GM11168 (cell line): Measurements from ENCODE around the gene MPC1L.

Source experiments
- in situ Hi-C: fragments of 300-500 bp; cut with MboI; formaldehyde crosslinking; loops from one replicate; pipeline ENCODE4 v1.12.0; 2022; ENCODE audit warnings: low sequenced_read_pairs; ENCODE audit not compliant: unreplicated experiment

MPC1L gene

DNA sequence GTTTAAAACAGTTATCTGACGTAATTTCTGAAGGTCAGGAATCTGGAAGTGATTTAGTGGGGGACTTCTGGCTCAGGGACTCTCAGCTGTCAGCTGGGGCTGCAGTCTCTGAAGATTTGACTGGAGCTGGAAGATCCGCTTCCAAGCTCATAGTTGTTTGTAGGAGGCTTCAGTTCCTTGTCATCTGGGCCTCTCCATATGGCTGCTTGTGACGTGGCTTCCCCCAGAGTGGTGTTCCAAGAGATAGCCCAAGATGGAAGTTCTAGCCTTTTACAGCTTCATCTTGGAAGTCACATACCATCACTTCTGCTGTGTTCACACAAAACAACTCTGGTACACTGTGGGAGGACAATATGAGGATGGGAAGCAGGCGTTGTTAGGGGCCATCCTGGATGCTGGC, 2.1 kb downstream of the MPC1L start:
- in situ Hi-C loops: no loop called here

DNA sequence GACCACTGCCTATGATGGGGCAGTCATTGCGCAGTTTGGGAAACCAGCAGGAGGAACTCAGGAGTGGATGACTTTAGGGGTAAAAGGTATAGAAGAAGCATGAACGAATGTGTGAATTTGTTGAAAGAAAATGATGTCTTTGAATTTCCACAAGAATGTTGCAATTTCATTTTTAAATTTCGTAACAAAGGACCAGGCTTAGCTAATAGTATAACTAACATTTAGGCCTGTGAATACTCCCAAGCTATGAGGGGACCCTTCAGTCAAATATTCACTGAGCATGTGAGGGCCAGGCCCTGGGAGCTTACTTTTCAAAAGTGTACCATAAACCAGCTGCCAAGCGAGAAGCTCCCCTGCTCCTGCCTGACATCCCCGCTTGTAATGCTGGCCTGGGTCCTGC, 5.3 kb downstream of the MPC1L start:
- in situ Hi-C loops: no loop called here

DNA sequence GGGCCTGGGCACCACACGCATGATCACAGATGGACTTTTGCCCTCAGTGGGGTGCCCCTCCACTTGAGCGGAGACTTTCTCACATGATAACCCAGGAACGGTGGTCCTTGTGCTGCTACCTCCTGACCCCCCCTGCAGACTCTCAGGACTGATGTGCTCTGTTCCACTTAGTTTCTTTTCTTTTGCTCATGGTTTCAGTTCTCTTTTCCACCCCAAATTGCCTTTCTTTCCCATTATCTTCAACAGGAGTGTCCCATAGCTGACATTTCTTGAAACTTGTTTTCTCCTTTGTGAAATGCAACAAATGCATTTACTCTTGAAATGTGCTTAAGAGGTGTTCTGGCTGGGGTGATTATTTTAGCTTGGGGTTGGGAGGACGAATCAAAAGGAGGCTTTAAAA, 9.0 kb downstream of the MPC1L start:
- in situ Hi-C loops: no loop called here

DNA sequence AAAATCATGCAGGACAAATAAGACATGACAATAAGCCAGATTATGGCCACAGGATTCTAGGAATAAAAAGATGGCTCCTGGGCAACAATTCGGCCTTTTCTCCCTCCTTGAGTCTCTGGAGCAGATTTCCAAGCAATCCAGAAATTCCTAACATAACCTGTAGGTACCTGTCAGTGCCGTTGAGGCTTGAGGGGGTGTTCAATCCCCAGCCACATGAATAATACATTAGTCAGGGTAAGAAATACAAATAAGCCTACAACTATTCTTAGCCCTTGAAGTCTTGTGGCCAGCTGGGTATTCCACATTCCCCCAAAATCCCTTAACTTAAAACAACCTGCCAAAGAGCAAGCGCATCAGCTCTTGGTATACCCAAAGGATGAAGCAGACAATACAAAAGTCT, 14.5 kb downstream of the MPC1L start:
- in situ Hi-C loops: no loop called here

DNA sequence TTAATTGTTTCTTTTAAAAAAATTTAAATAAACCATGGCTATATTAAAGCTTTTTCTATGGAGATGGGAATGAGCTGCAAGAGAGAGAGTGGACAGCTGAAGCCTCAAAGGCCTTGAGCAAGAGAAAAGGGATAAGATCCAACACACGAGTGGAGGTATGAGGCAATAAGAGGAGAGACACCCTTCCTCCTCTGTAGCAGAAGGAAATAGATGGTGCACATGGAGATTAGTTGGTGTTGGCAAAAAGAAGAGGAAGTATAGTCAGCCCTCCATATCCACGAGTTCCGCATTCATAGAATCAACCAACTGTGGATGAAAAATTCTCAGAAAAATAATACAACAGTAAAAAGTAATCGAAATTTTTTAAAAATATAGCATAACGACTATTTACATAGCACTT, 20.9 kb downstream of the MPC1L start:
- in situ Hi-C loops: loop anchor here (10.0 kb wide), 1 partner anchor 99 kb away; no protein-coding TSS in a partner anchor

DNA sequence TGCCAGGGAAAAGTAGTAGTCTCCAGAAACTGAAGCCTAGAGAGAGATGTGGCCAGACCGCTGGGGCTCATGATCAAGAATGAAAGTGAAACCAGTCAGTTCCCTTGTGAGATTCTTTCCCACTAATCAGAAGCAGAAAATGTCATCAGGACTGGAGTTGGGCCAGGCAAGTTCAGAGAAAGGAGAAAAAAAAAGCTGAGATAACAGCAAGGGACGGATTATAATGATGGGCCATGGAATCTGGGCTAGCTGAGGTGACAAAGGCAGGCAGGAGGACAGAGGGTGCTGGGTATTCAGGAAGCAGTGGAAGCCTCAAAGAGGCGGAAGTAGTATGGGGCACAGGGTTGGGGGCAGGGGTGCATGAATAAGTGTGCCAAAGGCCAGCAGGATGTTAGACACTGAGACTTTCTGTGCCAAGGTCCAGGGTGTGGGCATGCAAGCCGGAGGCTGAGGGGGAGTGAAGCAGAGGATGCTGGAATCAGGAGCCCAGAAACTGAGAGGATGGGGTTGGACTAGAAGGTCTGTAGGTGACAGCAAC, 21.7 kb downstream of the MPC1L start:
- in situ Hi-C loops: loop anchor here (10.0 kb wide), 1 partner anchor 100 kb away; no protein-coding TSS in a partner anchor

DNA sequence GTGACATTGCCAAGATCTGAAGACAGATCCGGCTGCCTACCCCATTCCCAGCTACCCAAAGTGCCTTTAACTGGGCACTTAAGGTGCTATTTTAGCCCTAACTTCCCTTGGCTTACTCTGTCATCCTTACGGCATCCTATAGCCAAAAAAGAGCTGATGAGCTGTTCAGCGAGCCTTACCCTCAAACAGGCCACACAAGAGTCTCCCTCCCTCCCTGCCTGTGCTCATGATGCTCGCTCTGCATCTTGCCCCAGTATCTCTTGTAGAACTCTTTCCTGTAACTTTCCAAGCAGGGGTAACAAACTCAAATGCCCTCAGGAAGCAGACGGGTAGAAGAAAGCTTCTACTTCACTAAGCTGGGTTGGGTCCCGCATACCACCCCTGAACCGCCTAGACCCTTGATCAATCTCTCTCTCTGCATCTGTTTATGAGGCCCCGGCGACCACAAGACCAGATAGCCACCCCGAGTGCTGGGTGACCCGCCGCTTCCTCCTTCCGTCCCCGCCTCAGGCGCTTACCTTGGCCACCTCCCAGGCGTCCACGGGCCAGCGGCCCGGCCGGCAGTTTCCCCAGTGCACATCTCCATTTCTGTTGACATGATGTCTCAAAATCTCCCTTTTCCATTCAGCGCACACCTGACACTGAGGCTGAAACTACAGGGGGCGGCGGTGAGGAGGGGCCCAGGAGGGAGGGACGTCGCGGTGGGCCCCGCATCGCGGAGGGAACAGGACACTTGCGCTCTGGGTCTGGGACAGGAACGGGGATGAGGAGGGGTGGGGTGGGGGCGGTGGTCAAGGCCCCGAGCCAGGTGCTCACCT, 23.5 kb downstream of the MPC1L start:
- in situ Hi-C loops: loop anchor here (10.0 kb wide), 1 partner anchor 102 kb away; no protein-coding TSS in a partner anchor

DNA sequence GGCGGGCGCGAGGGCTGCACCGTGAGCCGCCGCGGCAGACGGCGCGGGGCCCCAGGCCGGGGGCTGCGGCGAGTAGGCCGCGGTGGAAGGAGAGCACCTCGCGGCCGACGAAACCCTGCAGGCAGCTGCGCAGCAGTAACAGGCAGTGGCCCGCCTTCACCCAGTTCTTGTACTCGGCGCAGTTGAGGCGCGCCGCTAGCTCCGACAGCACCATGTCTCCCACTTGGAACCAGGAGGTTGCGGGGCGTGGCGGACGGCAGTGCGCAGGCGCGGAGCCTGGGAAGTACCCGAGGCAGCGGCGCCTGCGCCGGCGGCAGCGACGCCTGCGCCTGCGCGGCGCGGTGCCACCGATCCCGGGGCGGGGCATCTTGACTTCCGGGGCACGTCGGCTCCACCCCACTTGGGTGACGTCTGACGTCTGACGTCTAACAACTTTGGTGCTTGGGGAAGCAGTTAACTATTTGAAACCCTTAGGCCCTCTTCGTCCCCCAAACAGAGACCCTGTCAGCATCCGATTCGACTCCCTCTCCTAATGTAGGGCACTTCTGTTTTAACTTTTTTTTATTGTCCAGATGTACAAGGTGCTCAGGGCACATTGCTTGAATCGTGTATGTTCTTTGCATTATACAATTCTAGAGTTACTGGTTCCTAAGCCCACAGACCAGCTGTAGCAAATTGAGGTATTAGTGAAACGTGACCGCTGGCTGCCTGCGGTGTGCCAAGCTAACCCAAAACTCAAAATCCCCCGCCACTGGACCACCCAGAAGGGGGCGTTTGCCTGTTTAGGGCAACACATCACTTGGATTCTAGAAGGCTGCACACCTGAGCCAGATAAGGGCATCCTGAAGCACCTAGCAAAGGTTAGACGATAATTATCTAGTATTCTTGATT, 24.3 kb downstream of the MPC1L start, which contains the start of gene CXorf38:
Gene CXorf38, minus strand, starts transcription at position 255 of the 891 bp plus-strand sequence. Its CDS starts 41 bp downstream, at position 214.
- in situ Hi-C loops: loop anchor here (10.0 kb wide), 1 partner anchor 103 kb away; no protein-coding TSS in a partner anchor

DNA sequence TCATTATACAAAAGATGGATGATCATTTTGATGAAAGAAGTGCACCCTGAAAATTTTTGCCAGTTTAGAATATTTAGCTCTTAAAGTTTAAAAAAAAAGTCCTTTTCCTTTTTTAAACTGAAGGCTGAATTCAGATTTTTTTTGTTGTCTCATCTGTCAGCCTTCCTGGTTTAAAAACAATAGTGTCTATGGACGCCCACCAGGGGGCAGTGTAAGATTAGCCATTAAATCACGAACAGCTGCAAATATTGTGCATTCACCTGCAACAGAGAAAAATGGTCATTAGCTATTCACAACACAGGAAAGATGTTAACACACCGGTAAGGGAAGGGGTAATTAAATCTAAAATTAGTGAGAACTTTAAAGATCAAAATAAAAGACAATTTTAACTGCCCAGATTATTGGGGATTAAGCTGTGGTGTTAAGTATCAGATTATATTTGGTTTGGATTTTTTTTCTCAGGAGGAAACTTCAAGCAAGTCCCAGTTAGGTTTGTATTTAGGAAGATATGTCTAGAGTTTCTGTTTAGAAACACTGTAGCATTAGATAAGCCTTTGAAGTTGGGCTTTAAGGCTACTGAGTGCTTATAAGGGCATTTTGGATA, 28.5 kb downstream of the MPC1L start:
- in situ Hi-C loops: loop anchor here (25.0 kb wide), 1 partner anchor 136 kb away; no protein-coding TSS in a partner anchor

DNA sequence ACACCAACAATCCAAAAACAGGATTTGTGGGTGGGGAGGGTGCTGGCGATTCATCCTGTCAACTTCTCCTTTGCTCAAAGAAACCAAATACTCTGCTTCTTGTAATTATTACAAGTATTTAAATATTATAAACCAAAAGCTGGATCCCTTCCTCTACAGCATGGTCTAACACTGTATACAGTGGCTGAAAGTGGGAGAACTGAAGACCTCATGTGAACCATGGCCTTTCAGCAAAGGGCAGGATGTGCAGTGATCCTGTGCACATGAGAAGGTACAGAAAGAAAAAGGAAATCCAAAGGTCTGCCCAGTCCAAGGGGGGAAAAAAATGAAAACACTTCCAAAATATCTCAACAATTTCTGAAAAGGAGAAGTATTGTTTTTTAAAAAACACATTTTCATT, 29.4 kb downstream of the MPC1L start:
- in situ Hi-C loops: loop anchor here (25.0 kb wide), 1 partner anchor 135 kb away; no protein-coding TSS in a partner anchor

DNA sequence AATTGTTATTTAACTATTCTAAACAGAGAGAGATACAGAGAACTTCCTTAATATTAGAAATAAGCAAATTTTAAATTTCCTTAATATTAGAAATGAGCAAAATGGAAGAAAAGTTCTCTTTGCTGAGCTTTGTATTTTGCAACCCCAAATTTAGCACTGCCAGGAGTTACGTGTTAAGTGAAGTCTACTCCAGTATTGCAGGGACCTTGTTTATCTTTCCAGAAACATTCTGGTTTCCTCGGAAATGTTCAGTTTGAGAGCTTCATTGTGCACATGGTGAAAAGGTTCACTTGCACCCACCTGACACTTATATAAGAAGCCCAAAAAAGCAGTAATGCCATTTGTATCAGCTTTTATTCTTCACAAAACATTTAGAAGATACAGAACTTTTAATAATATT, 30.3 kb downstream of the MPC1L start:
- in situ Hi-C loops: loop anchor here (25.0 kb wide), 1 partner anchor 134 kb away; no protein-coding TSS in a partner anchor

DNA sequence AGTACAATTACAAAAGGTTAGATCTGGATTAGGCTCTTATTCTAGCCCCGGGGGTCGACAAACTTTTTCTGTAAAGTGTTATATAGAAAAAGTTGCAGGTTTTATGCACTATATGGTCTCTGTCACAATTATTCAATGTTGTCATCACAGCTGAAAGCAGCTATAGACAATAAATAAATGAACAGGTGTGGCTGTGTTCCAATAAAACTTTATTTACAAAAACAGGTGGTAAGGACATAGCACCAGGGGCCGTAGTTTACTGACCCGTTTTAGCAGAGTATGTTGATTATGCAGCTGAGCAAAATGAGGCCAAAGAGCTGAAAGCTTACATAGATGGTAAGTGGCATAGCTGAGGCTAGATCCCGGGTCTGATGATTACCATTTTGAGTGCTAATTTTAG, 37.2 kb downstream of the MPC1L start:
- in situ Hi-C loops: loop anchor here (25.0 kb wide), 1 partner anchor 127 kb away; no protein-coding TSS in a partner anchor

DNA sequence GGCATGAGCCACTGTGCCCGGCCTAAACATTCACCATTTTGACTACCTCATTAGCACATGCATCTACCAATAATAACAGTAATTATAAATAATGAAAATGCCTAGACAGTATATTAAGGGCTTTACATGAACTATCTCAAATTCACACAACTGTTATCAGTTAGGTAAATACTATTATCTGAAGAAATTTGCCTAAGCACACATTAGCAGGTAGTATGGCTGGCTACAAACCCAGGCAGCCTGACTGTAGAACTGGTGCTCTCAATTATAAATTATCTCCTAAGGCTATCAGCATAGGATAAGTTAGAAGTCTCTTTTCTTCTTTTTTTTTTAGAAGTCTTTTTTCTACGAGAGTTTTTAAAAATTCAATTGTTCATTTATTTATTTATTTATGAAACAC, 38.3 kb downstream of the MPC1L start:
- in situ Hi-C loops: loop anchor here (25.0 kb wide), 1 partner anchor 126 kb away; no protein-coding TSS in a partner anchor

DNA sequence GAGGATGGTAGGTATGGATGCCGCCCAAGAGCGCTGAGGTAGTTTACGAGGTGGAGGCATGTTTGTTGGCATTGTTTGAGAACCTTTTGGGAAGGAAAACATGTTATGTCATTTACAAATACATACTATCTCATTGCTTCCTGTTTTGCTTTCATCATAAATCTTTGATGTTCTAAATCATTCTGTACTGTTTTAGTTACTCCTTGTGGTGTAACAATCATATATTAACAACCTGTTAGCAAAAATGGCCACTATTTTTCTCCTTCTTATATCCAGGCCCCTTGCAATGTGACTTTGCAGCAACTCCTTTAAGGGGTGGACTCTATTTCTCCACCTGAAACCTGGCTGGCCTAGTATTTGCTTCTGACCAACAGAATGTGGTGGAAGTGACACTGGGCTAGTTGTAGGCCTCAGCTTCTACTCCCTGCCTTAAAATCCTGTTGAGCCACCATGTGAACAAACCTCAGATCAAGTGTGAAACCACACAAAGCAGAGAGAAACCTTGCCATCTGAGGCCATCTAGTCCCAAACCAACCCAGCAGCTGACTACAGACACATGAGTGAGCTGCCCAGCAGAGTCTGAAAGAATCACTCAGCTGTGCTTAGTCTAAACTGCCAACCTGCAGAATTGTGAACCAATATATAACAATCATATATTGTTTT, 40.0 kb downstream of the MPC1L start:
- in situ Hi-C loops: loop anchor here (25.0 kb wide), 1 partner anchor 124 kb away; no protein-coding TSS in a partner anchor

DNA sequence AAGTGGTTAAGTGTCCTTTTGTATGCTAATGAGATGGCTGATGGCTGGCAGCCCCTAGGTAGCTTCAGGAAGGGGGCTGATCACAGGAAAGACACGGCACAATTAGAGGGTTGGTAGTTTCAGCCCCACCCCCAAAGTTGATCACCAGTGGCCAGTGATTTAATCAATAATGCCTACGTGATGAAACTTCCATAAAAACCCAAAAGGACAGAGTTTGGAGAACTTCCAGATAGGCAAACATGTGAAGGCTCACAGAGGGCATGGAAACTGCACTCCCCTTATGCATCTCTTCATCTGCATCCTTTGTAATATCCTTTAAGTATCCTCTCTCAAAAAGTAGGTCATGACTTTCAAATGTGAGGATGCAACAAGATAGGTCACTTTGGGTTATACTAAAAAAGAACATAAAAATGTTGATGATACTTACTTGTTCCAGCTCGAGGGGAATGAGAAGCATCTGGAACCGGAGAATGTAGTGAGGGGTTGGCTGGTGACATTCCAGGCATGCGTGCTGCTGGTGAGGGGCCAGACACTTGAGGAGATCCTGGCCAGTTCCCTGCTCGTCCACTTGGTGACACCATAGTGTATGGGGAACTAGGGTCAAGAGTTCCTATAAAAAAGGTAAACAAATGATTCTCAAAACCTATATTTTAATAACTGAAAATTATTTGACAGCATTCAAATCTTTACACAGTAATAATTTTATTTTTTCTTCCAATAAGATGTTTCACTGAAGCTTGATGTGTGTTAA, 40.8 kb downstream of the MPC1L start:
- in situ Hi-C loops: loop anchor here (25.0 kb wide), 1 partner anchor 123 kb away; no protein-coding TSS in a partner anchor

DNA sequence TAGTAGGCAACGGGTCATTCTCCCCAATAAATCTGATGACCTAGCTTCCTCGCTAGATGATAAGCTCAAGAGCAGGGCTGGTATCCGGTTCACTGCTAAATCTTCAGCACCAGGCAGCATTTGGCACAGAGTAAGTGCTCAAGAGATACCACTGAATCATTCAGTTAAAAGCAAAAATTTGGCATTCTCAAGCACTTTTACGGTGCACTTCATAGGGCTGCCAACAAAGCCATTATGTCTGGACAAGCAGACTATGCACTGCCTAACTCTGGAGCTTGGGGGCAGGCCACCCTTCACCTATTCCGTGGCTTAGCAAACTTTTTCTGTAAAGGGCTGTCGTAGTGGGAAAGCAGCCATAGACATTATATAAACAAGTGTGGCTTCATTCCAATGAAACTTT, 47.9 kb downstream of the MPC1L start:
- in situ Hi-C loops: loop anchor here (25.0 kb wide), 1 partner anchor 116 kb away; no protein-coding TSS in a partner anchor
